K562 (cell line): Measurements from ENCODE around the gene CBFA2T2. TPM values are rescaled to one million over a fixed set of nuclear protein-coding genes. Genes with fewer than 3 reads are reported as not detected.

Experiments used
- ELF4 ChIP-seq: fragments of 450-650 bp; formaldehyde crosslinking; IDR thresholded peaks from 2 replicates; pipeline ENCODE4 v1.4.0; 2022; ENCODE audit warnings: missing genetic modification characterization
- ETV5 ChIP-seq: sonication (generic); formaldehyde crosslinking; IDR thresholded peaks from 2 replicates; pipeline ENCODE4 v1.4.0; 2020; ENCODE audit warnings: low read depth, mild to moderate bottlenecking, missing genetic modification reagents
- ETV6 ChIP-seq, 3 experiments: fragments of 150-350 bp in 1 of 3; sonication (generic) in 1 of 3; formaldehyde crosslinking in 1 of 3; IDR thresholded peaks; 2 replicates each; pipeline versions ENCODE4 v1.6.1 to v1.8.0; 2014 to 2022; ENCODE audit warnings: borderline replicate concordance in 2 of 3, low read depth in 2 of 3, antibody characterized with exemption in 1 of 3, low read length in 1 of 3, mild to moderate bottlenecking in 1 of 3, missing genetic modification reagents in 1 of 3
- GATAD2B ChIP-seq: fragments of 450-650 bp; IDR thresholded peaks from 2 replicates; pipeline ENCODE4 v1.6.1; 2017; ENCODE audit warnings: mild to moderate bottlenecking, borderline replicate concordance
- JUNB ChIP-seq: fragments of 450-650 bp; formaldehyde crosslinking; conservative IDR thresholded peaks from 2 replicates; pipeline ENCODE4 v1.4.0; 2020; ENCODE audit warnings: mild to moderate bottlenecking
- KDM5B ChIP-seq: fragments of 200-600 bp; sonication (generic); IDR thresholded peaks from 2 replicates; pipeline ENCODE4 v1.6.1; 2012; ENCODE audit warnings: low read depth, mild to moderate bottlenecking, moderate library complexity, low read length, control low read depth, inconsistent platforms; ENCODE audit not compliant: insufficient replicate concordance
- KLF6 ChIP-seq: fragments of 250-450 bp; sonication (Bioruptor Pico); IDR thresholded peaks from 2 replicates; pipeline ENCODE4 v1.4.0; 2020; ENCODE audit warnings: mild to moderate bottlenecking, moderate library complexity, borderline replicate concordance
- MCM7 ChIP-seq, 2 experiments: fragments of 450-650 bp; IDR thresholded peaks; 2 replicates each; pipeline ENCODE4 v1.6.1; 2016 to 2018
- PRPF4 ChIP-seq: fragments of 200-400 bp; formaldehyde crosslinking; IDR thresholded peaks from one replicate; pipeline ENCODE4 v1.6.1; 2017; ENCODE audit warnings: low read length, low read depth, mild to moderate bottlenecking; ENCODE audit not compliant: insufficient read depth, poor library complexity, severe bottlenecking
- PTBP1 ChIP-seq: fragments of 200-400 bp; formaldehyde crosslinking; IDR thresholded peaks from 2 replicates; pipeline ENCODE4 v1.6.1; 2017; ENCODE audit warnings: low read depth, low read length
- RFX1 ChIP-seq: fragments of 450-650 bp; IDR thresholded peaks from 2 replicates; pipeline ENCODE4 v1.6.1; 2016; ENCODE audit warnings: mild to moderate bottlenecking, moderate library complexity
- SNRNP70 ChIP-seq: fragments of 200-400 bp; formaldehyde crosslinking; optimal IDR thresholded peaks from 2 replicates; pipeline ENCODE3; 2017; ENCODE audit warnings: low read depth, low read length
- SREBF1 ChIP-seq: fragments of 150-350 bp; IDR thresholded peaks from 2 replicates; pipeline ENCODE4 v1.6.1; 2014; ENCODE audit warnings: antibody characterized with exemption, low read depth, low read length, borderline replicate concordance
- TOE1 ChIP-seq, 2 experiments: fragments of 450-650 bp in 1 of 2; sonication (generic) in 1 of 2; formaldehyde crosslinking in 1 of 2; IDR thresholded peaks; 2 replicates each; pipeline versions ENCODE4 v1.7.1 to v1.8.0; 2016 to 2022; ENCODE audit warnings: borderline replicate concordance in 2 of 2, mild to moderate bottlenecking in 2 of 2, antibody characterized with exemption in 1 of 2, inconsistent platforms in 1 of 2, low read depth in 1 of 2, missing genetic modification reagents in 1 of 2, moderate library complexity in 1 of 2
- U2AF2 ChIP-seq: fragments of 200-400 bp; formaldehyde crosslinking; optimal IDR thresholded peaks from 2 replicates; pipeline ENCODE3; 2017; ENCODE audit warnings: low read depth, mild to moderate bottlenecking, low read length
- ZBTB17 ChIP-seq: fragments of 450-650 bp; formaldehyde crosslinking; IDR thresholded peaks from 2 replicates; pipeline ENCODE4 v1.4.0; 2020; ENCODE audit warnings: mild to moderate bottlenecking
- ZC3H4 ChIP-seq: sonication (generic); formaldehyde crosslinking; IDR thresholded peaks from 2 replicates; pipeline ENCODE4 v1.9.0; 2021; ENCODE audit warnings: missing genetic modification reagents, borderline replicate concordance
- ZNF316 ChIP-seq: fragments of 450-650 bp; IDR thresholded peaks from 2 replicates; pipeline ENCODE4 v1.6.1; 2016
- ZNF644 ChIP-seq: fragments of 200-800 bp; sonication (Bioruptor generic); IDR thresholded peaks from 2 replicates; pipeline ENCODE4 v1.6.1; 2016; ENCODE audit warnings: low read depth, missing genetic modification characterization, missing compliant biosample characterization
- polyA plus RNA-seq, 8 experiments: library from polyadenylated mRNA; depleted of rRNA in 4 of 8; stranded (reverse) in 5 of 8; unstranded in 3 of 8; fragments of >200 nt; fragmentation: Nextera tagmentation in 2 of 8; fragmentation: Illumina TruSeq in 1 of 8; extraction: Ambion mirVana in 2 of 8; extraction: Trizol in 1 of 8; gene quantifications; 2 replicates each; pipeline versions ENCODE4 v1.2.1 to v1.2.3, GENCODE V29; 2011 to 2014; ENCODE audit warnings: inconsistent platforms in 1 of 8, missing spikeins in 1 of 8
- total RNA-seq, 7 experiments: library from RNA; depleted of rRNA in 6 of 7; stranded (reverse); fragments of >200 nt in 6 of 7; fragmentation: Illumina TruSeq in 2 of 7; extraction: Trizol in 2 of 7; gene quantifications; 2 replicates each; pipeline versions ENCODE4 v1.2.1 to v1.2.3, GENCODE V29; 2011 to 2021; ENCODE audit warnings: low replicate concordance in 1 of 7
- TF ChIP-seq, protein P1 (sequence below): IDR thresholded peaks from 2 replicates; pipeline ENCODE4 v1.6.1; 2012; ENCODE audit warnings: low read depth, low read length, improper control_type of control experiment, borderline replicate concordance

CBFA2T2 gene
- total and polyA plus RNA-seq, 9 of the 15 experiments (the other 6 are each of a cell fraction or from before 2014, with no cell fraction given), result 0.27 to 9.6 (median 5.8) TPM

DNA sequence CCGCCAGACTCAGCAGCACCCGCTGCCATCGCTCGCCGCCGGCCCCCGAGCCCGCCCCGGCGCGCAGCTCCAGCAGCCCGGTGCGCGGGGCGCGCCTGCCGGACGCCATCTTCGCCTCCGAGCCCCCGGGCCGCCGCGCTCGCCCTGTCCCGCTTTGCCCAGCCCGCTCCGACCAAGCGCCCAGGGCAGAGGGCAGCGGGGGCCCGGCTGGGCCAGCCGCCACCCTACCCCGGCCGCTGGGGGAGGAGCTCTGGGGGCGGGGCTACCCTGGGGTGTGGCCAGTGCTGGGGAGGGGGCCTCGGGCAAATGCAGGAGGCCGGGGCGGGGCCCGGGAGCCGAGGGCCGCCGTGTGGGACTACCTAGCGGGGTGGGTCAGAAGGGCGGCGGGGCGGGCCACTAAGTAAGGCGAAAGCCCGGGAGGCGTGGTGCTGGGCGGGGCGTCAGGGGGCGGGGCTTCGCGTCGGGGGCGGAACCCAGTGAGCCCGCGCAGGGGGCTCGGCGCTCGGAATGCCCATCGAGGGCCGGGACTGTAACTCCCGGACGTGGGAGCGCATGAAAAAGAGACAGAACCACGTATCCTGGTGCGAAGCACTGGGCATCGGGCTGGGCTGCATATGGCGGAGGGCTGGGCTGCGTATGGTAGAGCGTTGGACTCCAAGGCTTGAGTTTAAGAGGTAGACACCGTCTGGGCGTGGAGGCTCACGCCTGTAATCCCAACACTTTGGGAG, 46.2 kb upstream of the CBFA2T2 start, which contains the start of gene SNTA1 (continued):
- no peak for TF ChIP-seq ETV5 (CRISPR knock-in tag)
- no peak for TF ChIP-seq U2AF2
- no peak for TF ChIP-seq ZNF644 (tag)
- TF ChIP-seq, protein P1, sequence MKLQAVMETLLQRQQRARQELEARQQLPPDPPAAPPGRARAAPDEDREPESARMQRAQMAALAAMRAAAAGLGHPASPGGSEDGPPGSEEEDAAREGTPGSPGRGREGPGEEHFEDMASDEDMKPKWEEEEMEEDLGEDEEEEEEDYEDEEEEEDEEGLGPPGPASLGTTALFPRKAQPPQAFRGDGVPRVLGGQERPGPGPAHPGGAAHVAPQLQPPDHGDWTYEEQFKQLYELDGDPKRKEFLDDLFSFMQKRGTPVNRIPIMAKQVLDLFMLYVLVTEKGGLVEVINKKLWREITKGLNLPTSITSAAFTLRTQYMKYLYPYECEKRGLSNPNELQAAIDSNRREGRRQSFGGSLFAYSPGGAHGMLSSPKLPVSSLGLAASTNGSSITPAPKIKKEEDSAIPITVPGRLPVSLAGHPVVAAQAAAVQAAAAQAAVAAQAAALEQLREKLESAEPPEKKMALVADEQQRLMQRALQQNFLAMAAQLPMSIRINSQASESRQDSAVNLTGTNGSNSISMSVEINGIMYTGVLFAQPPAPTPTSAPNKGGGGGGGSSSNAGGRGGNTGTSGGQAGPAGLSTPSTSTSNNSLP, result no peak
- no peak for TF ChIP-seq ETV6 (IDR thresholded peaks at IDR 0.05; ENCODE audit: borderline replicate concordance in 1 of 2, low read depth in 2 of 2, low read length in 1 of 2)
- no peak for TF ChIP-seq ETV6 (CRISPR knock-in tag; IDR thresholded peaks at IDR 0.05; ENCODE audit: borderline replicate concordance)
- no peak for TF ChIP-seq KDM5B
- no peak for TF ChIP-seq ZNF316
- TF ChIP-seq TOE1 (IDR thresholded peaks at IDR 0.05; ENCODE audit: borderline replicate concordance), result no peak
- TF ChIP-seq TOE1 (CRISPR knock-in tag; IDR thresholded peaks at IDR 0.05; ENCODE audit: borderline replicate concordance, low read depth), result no peak
- TF ChIP-seq SREBF1, result no peak
- TF ChIP-seq ZBTB17 (CRISPR knock-in tag), result 0 out of 2 replicates have a peak, but pooled peaks have one; percentile 24
- TF ChIP-seq KLF6, result no peak
- TF ChIP-seq PTBP1, result no peak
- no peak for TF ChIP-seq PRPF4
- peak; percentile 90; the same call in 1 of the 2 replicates for TF ChIP-seq GATAD2B
- TF ChIP-seq ELF4, result no peak
- TF ChIP-seq SNRNP70, result no peak
- no peak for TF ChIP-seq RFX1
- TF ChIP-seq MCM7 (IDR thresholded peaks at IDR 0.05), result no peak
- no peak for TF ChIP-seq ZC3H4 (CRISPR knock-in tag)
- TF ChIP-seq JUNB (CRISPR knock-in tag), result no peak
